H9 (cell line): ENCODE measurements around the gene CCDC63. TPM values are rescaled to one million over a fixed set of nuclear protein-coding genes. Genes with fewer than 3 reads are reported as not detected.

Experiments
- DNase-seq: peaks from one replicate; pipeline ENCODE4 v3.0.0-alpha.2; 2017
- H2AFZ ChIP-seq: one replicate; pipeline ENCODE4 v1.6.1; 2013; ENCODE audit warnings: mild to moderate bottlenecking, low read length, control low read depth, moderate library complexity
- H2AK5ac ChIP-seq: 2 replicates; pipeline ENCODE4 v1.6.1; 2013; ENCODE audit warnings: low read length, control low read depth, mixed read lengths; ENCODE audit not compliant: insufficient read length
- H2BK120ac ChIP-seq: one replicate; pipeline ENCODE4 v1.6.1; 2013; ENCODE audit warnings: low read depth, mild to moderate bottlenecking, low read length, control low read depth, inconsistent platforms; ENCODE audit not compliant: poor library complexity, severe bottlenecking
- H2BK12ac ChIP-seq: 2 replicates; pipeline ENCODE4 v1.6.1; 2013; ENCODE audit warnings: low read length, control low read depth, mixed read lengths, low read depth; ENCODE audit not compliant: insufficient read length
- H2BK15ac ChIP-seq: 2 replicates; pipeline ENCODE4 v1.6.1; 2013; ENCODE audit warnings: low read depth, low read length, control low read depth
- H2BK20ac ChIP-seq: one replicate; pipeline ENCODE4 v1.6.1; 2013; ENCODE audit warnings: low read depth, mild to moderate bottlenecking, low read length, control low read depth, inconsistent platforms; ENCODE audit not compliant: poor library complexity, severe bottlenecking
- H2BK5ac ChIP-seq: 2 replicates; pipeline ENCODE4 v1.6.1; 2013; ENCODE audit warnings: low read length, control low read depth, mixed read lengths; ENCODE audit not compliant: insufficient read length
- H3K14ac ChIP-seq: 2 replicates; pipeline ENCODE4 v1.6.1; 2013; ENCODE audit warnings: low read length, control low read depth; ENCODE audit not compliant: insufficient read depth
- H3K18ac ChIP-seq: 2 replicates; pipeline ENCODE4 v1.6.1; 2013; ENCODE audit warnings: low read depth, mild to moderate bottlenecking, mixed read lengths, low read length, control low read depth; ENCODE audit not compliant: insufficient read length
- H3K23ac ChIP-seq: 2 replicates; pipeline ENCODE4 v1.6.1; 2013; ENCODE audit warnings: low read length, control low read depth, mixed read lengths, low read depth; ENCODE audit not compliant: insufficient read length
- H3K23me2 ChIP-seq: 2 replicates; pipeline ENCODE4 v1.6.1; 2013; ENCODE audit warnings: low read depth, mild to moderate bottlenecking, mixed read lengths, low read length, control low read depth; ENCODE audit not compliant: insufficient read length, poor library complexity, severe bottlenecking
- H3K27ac ChIP-seq: 2 replicates; pipeline ENCODE4 v1.5.1; 2013; ENCODE audit warnings: low read length, control low read depth, mixed read lengths, low read depth; ENCODE audit not compliant: insufficient read length
- H3K27me3 ChIP-seq: 2 replicates; pipeline ENCODE4 v1.6.1; 2013; ENCODE audit warnings: low read length, control low read depth, inconsistent platforms; ENCODE audit not compliant: insufficient read depth
- H3K4ac ChIP-seq: 2 replicates; pipeline ENCODE4 v1.6.1; 2013; ENCODE audit warnings: low read depth, mild to moderate bottlenecking, control low read depth, inconsistent platforms, low read length, moderate library complexity
- H3K4me1 ChIP-seq: 2 replicates; pipeline ENCODE4 v1.6.1; 2013; ENCODE audit warnings: low read length, control low read depth, inconsistent platforms; ENCODE audit not compliant: insufficient read depth
- H3K4me2 ChIP-seq: 2 replicates; pipeline ENCODE4 v1.6.1; 2013; ENCODE audit warnings: low read length, control low read depth, mixed read lengths; ENCODE audit not compliant: insufficient read length, insufficient read depth
- H3K56ac ChIP-seq: 2 replicates; pipeline ENCODE4 v1.6.1; 2013; ENCODE audit warnings: low read depth, mild to moderate bottlenecking, mixed read lengths, low read length, control low read depth; ENCODE audit not compliant: insufficient read length
- H3K79me1 ChIP-seq: 2 replicates; pipeline ENCODE4 v1.6.1; 2013; ENCODE audit warnings: low read depth, mild to moderate bottlenecking, moderate library complexity, low read length, control low read depth, inconsistent platforms; ENCODE audit not compliant: insufficient read depth, poor library complexity, severe bottlenecking
- H3K79me2 ChIP-seq: 2 replicates; pipeline ENCODE4 v1.6.1; 2013; ENCODE audit warnings: low read length, control low read depth, inconsistent platforms; ENCODE audit not compliant: insufficient read depth
- H3K9ac ChIP-seq: 2 replicates; pipeline ENCODE4 v1.6.1; 2013; ENCODE audit warnings: low read length, control low read depth, mixed read lengths; ENCODE audit not compliant: insufficient read length; ENCODE audit errors: extremely low read depth
- H3K9me3 ChIP-seq: one replicate; pipeline ENCODE4 v1.6.1; 2013; ENCODE audit warnings: low read depth, low read length, inconsistent platforms; ENCODE audit not compliant: control insufficient read depth
- H3T11ph ChIP-seq: one replicate; pipeline ENCODE4 v1.6.1; 2013; ENCODE audit warnings: mild to moderate bottlenecking, low read length, control low read depth, inconsistent platforms
- H4K20me1 ChIP-seq: one replicate; pipeline ENCODE4 v1.6.1; 2013; ENCODE audit not compliant: control insufficient read depth, insufficient read length, insufficient read depth
- H4K5ac ChIP-seq: 2 replicates; pipeline ENCODE4 v1.6.1; 2013; ENCODE audit warnings: low read depth, mild to moderate bottlenecking, mixed read lengths, low read length, control low read depth; ENCODE audit not compliant: insufficient read length
- H4K8ac ChIP-seq: replicated peaks from 2 replicates; pipeline ENCODE4 v1.6.1; 2013; ENCODE audit warnings: low read length, control low read depth, mixed read lengths, low read depth; ENCODE audit not compliant: insufficient read length
- H4K91ac ChIP-seq: 2 replicates; pipeline ENCODE4 v1.6.1; 2013; ENCODE audit warnings: low read depth, mild to moderate bottlenecking, moderate library complexity, mixed read lengths, low read length, control low read depth; ENCODE audit not compliant: insufficient read length
- H3K27ac Mint-ChIP-seq, 3 experiments: 2 replicates in 2 of 3; 3 replicates in 1 of 3; pipeline ENCODE4 v1.8.0; 2020 to 2021; ENCODE audit warnings: mixed read lengths in 3 of 3, mild to moderate bottlenecking in 1 of 3, moderate library complexity in 1 of 3
- H3K27me3 Mint-ChIP-seq: 2 replicates; pipeline ENCODE4 v1.8.0; 2021; ENCODE audit warnings: low read depth, mild to moderate bottlenecking, moderate library complexity, mixed read lengths
- H3K36me3 Mint-ChIP-seq, 3 experiments: 2 replicates in 2 of 3; 3 replicates in 1 of 3; pipeline ENCODE4 v1.8.0; 2020 to 2021; ENCODE audit warnings: low read depth in 3 of 3, mixed read lengths in 3 of 3; ENCODE audit not compliant: insufficient read depth in 1 of 3
- H3K4me1 Mint-ChIP-seq, 2 experiments: 2 replicates each; pipeline ENCODE4 v1.8.0; 2020; ENCODE audit warnings: mixed read lengths in 2 of 2
- H3K4me3 Mint-ChIP-seq, 2 experiments: 2 replicates in 1 of 2; 3 replicates in 1 of 2; pipeline ENCODE4 v1.8.0; 2020 to 2021; ENCODE audit warnings: mild to moderate bottlenecking in 2 of 2, mixed read lengths in 2 of 2, moderate library complexity in 1 of 2
- H3K9me3 Mint-ChIP-seq, 2 experiments: 2 replicates in 1 of 2; 3 replicates in 1 of 2; pipeline ENCODE4 v1.8.0; 2020; ENCODE audit warnings: mild to moderate bottlenecking in 2 of 2, mixed read lengths in 2 of 2, moderate library complexity in 1 of 2
- WGBS: extraction: QIAGEN DNeasy Blood & Tissue Kit; methylation state at CpG from one replicate; pipeline ENCODE4 v1.1.7; 2013; ENCODE audit warnings: missing lambda C conversion rate, low lambda C conversion rate, mixed read lengths; ENCODE audit not compliant: insufficient read length; ENCODE audit errors: extremely low coverage; 5-methylcytosine and 5-hydroxymethylcytosine counted together
- total RNA-seq: library from RNA; stranded (reverse); gene quantifications from 2 replicates; pipeline ENCODE4 v1.2.1, GENCODE V29; 2021
- TF ChIP-seq, protein P1 (sequence below): fragments of 200-600 bp; sonication (generic); conservative IDR thresholded peaks from 3 replicates; pipeline ENCODE4 v1.8.0; 2021; ENCODE audit warnings: antibody characterized with exemption, mild to moderate bottlenecking

The CCDC63 gene
- total RNA-seq, 1 experiment from 2014 or later: 0.77 TPM

DNA sequence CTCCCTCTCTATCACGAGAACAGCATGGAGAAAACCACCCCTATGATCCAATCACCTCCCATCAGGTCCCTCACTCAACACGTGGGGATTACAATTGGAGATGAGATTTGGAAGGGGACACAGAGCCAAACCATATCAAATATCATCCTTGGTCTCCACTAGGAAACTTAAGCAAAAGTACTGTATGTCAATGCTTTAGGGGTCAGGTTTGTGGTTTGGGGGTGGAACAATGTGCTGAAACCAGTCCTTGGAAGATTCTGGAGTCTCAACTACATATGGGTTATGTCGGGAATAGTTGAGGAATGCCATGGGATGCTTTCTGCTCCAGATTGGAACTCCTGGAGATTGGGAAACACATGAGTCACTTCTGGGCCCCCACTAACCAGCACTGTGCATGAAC, 48.3 kb upstream of the CCDC63 start:
- H2BK120ac ChIP-seq: no peak overlapping the region
- TF ChIP-seq, protein P1, sequence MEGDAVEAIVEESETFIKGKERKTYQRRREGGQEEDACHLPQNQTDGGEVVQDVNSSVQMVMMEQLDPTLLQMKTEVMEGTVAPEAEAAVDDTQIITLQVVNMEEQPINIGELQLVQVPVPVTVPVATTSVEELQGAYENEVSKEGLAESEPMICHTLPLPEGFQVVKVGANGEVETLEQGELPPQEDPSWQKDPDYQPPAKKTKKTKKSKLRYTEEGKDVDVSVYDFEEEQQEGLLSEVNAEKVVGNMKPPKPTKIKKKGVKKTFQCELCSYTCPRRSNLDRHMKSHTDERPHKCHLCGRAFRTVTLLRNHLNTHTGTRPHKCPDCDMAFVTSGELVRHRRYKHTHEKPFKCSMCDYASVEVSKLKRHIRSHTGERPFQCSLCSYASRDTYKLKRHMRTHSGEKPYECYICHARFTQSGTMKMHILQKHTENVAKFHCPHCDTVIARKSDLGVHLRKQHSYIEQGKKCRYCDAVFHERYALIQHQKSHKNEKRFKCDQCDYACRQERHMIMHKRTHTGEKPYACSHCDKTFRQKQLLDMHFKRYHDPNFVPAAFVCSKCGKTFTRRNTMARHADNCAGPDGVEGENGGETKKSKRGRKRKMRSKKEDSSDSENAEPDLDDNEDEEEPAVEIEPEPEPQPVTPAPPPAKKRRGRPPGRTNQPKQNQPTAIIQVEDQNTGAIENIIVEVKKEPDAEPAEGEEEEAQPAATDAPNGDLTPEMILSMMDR: no peak
- H3K27ac Mint-ChIP-seq: no peak overlapping the region
- H3K4me2 ChIP-seq: no peak overlapping the region
- no peak overlapping the region for H3K27ac ChIP-seq
- peaks cover 3 to 4% of the 10 kb centered on the region in 2 experiments; a peak in 4 of 5 replicates for H3K9me3 Mint-ChIP-seq
- no peaks in the 10 kb centered on the region for H3K4me1 ChIP-seq
- no peak overlapping the region for H2BK12ac ChIP-seq
- no peak overlapping the region for H3K9ac ChIP-seq
- H4K91ac ChIP-seq: no peak overlapping the region
- H3K27me3 Mint-ChIP-seq: peaks cover 30% of the 10 kb centered on the region
- H3K4ac ChIP-seq: no peak overlapping the region
- H3K23me2 ChIP-seq: no peaks in the 10 kb centered on the region
- WGBS: no CpG with 5 or more reads among the region's 3 CpGs
- H2BK15ac ChIP-seq: no peak overlapping the region
- H3T11ph ChIP-seq: no peak overlapping the region
- H3K79me2 ChIP-seq: no peaks in the 10 kb centered on the region
- no peaks in the 10 kb centered on the region for H3K36me3 Mint-ChIP-seq
- no peak overlapping the region for H2AFZ ChIP-seq
- DNase-seq: no peak
- H3K14ac ChIP-seq: no peak overlapping the region
- no peak overlapping the region for H2AK5ac ChIP-seq
- no peaks in the 10 kb centered on the region for H4K20me1 ChIP-seq
- H3K79me1 ChIP-seq: no peaks in the 10 kb centered on the region
- no peak overlapping the region for H2BK20ac ChIP-seq
- no peaks in the 10 kb centered on the region for H3K27me3 ChIP-seq
- no peaks in the 10 kb centered on the region; a peak in 1 of 4 replicates for H3K4me1 Mint-ChIP-seq
- H3K23ac ChIP-seq: no peak overlapping the region
- H3K9me3 ChIP-seq: no peaks in the 10 kb centered on the region
- H3K56ac ChIP-seq: no peak overlapping the region
- H4K8ac ChIP-seq: no peak overlapping the region
- H2BK5ac ChIP-seq: no peak overlapping the region
- no peak overlapping the region for H4K5ac ChIP-seq
- H3K4me3 Mint-ChIP-seq: no peak overlapping the region
- no peak overlapping the region for H3K18ac ChIP-seq
